HCT116 (cell line): ENCODE measurements around the gene PTPRO. TPM values are rescaled to one million over a fixed set of nuclear protein-coding genes. Genes with fewer than 3 reads are reported as not detected.

ENCODE experiments used
- ATAC-seq: fragments of 200-7000 bp; cut with Tn5 transposase; 2 replicates; pipeline ENCODE4 v1.9.1; 2020; ENCODE audit warnings: mild to moderate bottlenecking, moderate library complexity
- BruUV-seq: library from RNA; stranded (reverse); fragments of 400-500 nt; replicated peaks from 2 replicates; lab custom pipeline; 2021; lab: Mats Ljungman, UMichigan
- CTCF ChIA-PET: fragments of 300-600 bp; sonication (Branson Sonifier 250); formaldehyde crosslinking; loops from one replicate; lab custom pipeline; 2021; ENCODE audit warnings: antibody characterized with exemption; lab: Charles Lee
- POLR2A ChIA-PET: fragments of 300-600, 350-600 bp; sonication (Branson Sonifier 250); formaldehyde crosslinking; loops from one replicate; lab custom pipeline; 2021; ENCODE audit warnings: antibody characterized with exemption; lab: Charles Lee
- RAD21 ChIA-PET, 2 experiments: fragments of 300-600 bp; sonication (Branson Sonifier 250); formaldehyde crosslinking; loops; one replicate each; lab custom pipeline; 2023; ENCODE audit warnings: low total read pairs in 2 of 2; ENCODE audit not compliant: uncharacterized antibody in 2 of 2, unreplicated experiment in 2 of 2, low non-redundant PET in 1 of 2; lab: Charles Lee
- DNase-seq: peaks from one replicate; pipeline ENCODE4 v3.0.0-alpha.2; 2010; ENCODE audit warnings: low read depth, low spot score
- H2AFZ ChIP-seq: fragments of 200-600 bp; shearing (Covaris generic), sonication (generic); 2 replicates; pipeline ENCODE4 v1.6.1; 2017; ENCODE audit warnings: low read depth, mixed run types, mixed read lengths, antibody characterized with exemption, low read length; ENCODE audit not compliant: poor library complexity, severe bottlenecking
- H3K27ac ChIP-seq: 2 replicates; pipeline ENCODE4 v1.5.1; 2012; ENCODE audit warnings: low read depth, low read length
- H3K27me3 ChIP-seq: fragments of 200-600 bp; sonication (generic); 2 replicates; pipeline ENCODE4 v1.6.1; 2016; ENCODE audit warnings: mixed run types, low read length, mixed read lengths; ENCODE audit not compliant: insufficient read depth
- H3K36me3 ChIP-seq, 2 experiments: fragments of 200-500 bp in 1 of 2; fragments of 200-600 bp in 1 of 2; sonication (Bioruptor generic) in 1 of 2; sonication (generic) in 1 of 2; 2 replicates each; pipeline versions ENCODE4 v1.5.1 to v1.6.1; 2014 to 2016; ENCODE audit warnings: low read length in 2 of 2, inconsistent platforms in 1 of 2, mixed read lengths in 1 of 2, mixed run types in 1 of 2; ENCODE audit not compliant: insufficient read depth in 2 of 2, control insufficient read depth in 1 of 2
- H3K4me1 ChIP-seq, 2 experiments: fragments of 200-600 bp in 1 of 2; sonication (generic) in 1 of 2; 2 replicates each; pipeline versions ENCODE4 v1.5.1 to v1.6.1; 2012 to 2017; ENCODE audit warnings: low read length in 2 of 2, inconsistent platforms in 1 of 2, mild to moderate bottlenecking in 1 of 2, mixed read lengths in 1 of 2, mixed run types in 1 of 2, moderate library complexity in 1 of 2; ENCODE audit not compliant: insufficient read depth in 2 of 2, control insufficient read depth in 1 of 2
- H3K4me2 ChIP-seq: fragments of 200-600 bp; sonication (generic); 2 replicates; pipeline ENCODE4 v1.6.1; 2017; ENCODE audit warnings: mixed run types, low read length, mixed read lengths
- H3K4me3 ChIP-seq, 2 experiments: fragments of 200-600 bp in 1 of 2; sonication (generic) in 1 of 2; replicated peaks in 1 of 2; 2 replicates each; pipeline ENCODE4 v1.5.1; 2011 to 2016; ENCODE audit warnings: low read length in 2 of 2, control low read depth in 1 of 2, low read depth in 1 of 2, mild to moderate bottlenecking in 1 of 2, mixed read lengths in 1 of 2, mixed run types in 1 of 2
- H3K79me2 ChIP-seq: fragments of 200-600 bp; sonication (generic); 2 replicates; pipeline ENCODE4 v1.6.1; 2017; ENCODE audit warnings: mild to moderate bottlenecking, mixed run types, low read length, moderate library complexity, mixed read lengths; ENCODE audit not compliant: insufficient read depth
- H3K9ac ChIP-seq: fragments of 200-600 bp; sonication (generic); 2 replicates; pipeline ENCODE4 v1.6.1; 2016; ENCODE audit warnings: low read length, mixed read lengths
- H3K9me2 ChIP-seq: fragments of 200-600 bp; sonication (generic), shearing (Covaris generic); 2 replicates; pipeline ENCODE4 v1.6.1; 2017; ENCODE audit warnings: mixed run types, mild to moderate bottlenecking, moderate library complexity; ENCODE audit not compliant: insufficient read depth
- H3K9me3 ChIP-seq, 2 experiments: fragments of 200-500 bp in 1 of 2; fragments of 200-600 bp in 1 of 2; sonication (Bioruptor generic) in 1 of 2; sonication (generic) in 1 of 2; 2 replicates each; pipeline ENCODE4 v1.6.1; 2014 to 2017; ENCODE audit warnings: low read length in 2 of 2, mixed read lengths in 2 of 2, inconsistent platforms in 1 of 2, low read depth in 1 of 2, mild to moderate bottlenecking in 1 of 2, mixed run types in 1 of 2, moderate library complexity in 1 of 2; ENCODE audit not compliant: control insufficient read depth in 1 of 2, insufficient read depth in 1 of 2
- H4K20me1 ChIP-seq: fragments of 200-600 bp; sonication (generic), shearing (Covaris generic); 2 replicates; pipeline ENCODE4 v1.6.1; 2017; ENCODE audit warnings: mixed run types, mild to moderate bottlenecking, moderate library complexity; ENCODE audit not compliant: insufficient read depth
- EZH2 ChIP-seq: fragments of 200-600 bp; sonication (generic); IDR thresholded peaks from 2 replicates; pipeline ENCODE4 v1.6.1; 2017; ENCODE audit warnings: antibody characterized with exemption, mixed run types
- EZH2phosphoT487 ChIP-seq: fragments of 200-600 bp; IDR thresholded peaks from 2 replicates; pipeline ENCODE4 v1.6.1; 2018; ENCODE audit warnings: antibody characterized with exemption, borderline replicate concordance
- SP1 ChIP-seq: IDR thresholded peaks from 2 replicates; pipeline ENCODE4 v1.6.1; 2012; ENCODE audit warnings: low read depth
- ZFX ChIP-seq: fragments of 450-650 bp; IDR thresholded peaks from 2 replicates; pipeline ENCODE4 v1.6.1; 2017
- intact Hi-C: fragments of 100-400 bp; cut with micrococcal nuclease; formaldehyde crosslinking; loops from 2 replicates; pipeline ENCODE4 v1.10.0; 2022
- total RNA-seq: library from RNA; stranded (reverse); gene quantifications from one replicate; pipeline ENCODE4 v1.2.1, GENCODE V29; 2021; ENCODE audit not compliant: unreplicated experiment
- TF ChIP-seq, protein P1 (sequence below), 3 experiments: fragments of 200-600 bp in 1 of 3; sonication (generic) in 1 of 3; IDR thresholded peaks in 2 of 3; conservative IDR thresholded peaks in 1 of 3; 2 replicates each; pipeline ENCODE4 v1.5.1; 2012 to 2017; ENCODE audit warnings: low read depth in 2 of 3, low read length in 2 of 3, antibody characterized with exemption in 1 of 3, borderline replicate concordance in 1 of 3, control low read depth in 1 of 3, mild to moderate bottlenecking in 1 of 3, mixed read lengths in 1 of 3, mixed run types in 1 of 3, moderate library complexity in 1 of 3; ENCODE audit not compliant: insufficient read depth in 1 of 3
- TF ChIP-seq, protein P2 (sequence below): IDR thresholded peaks from 2 replicates; pipeline ENCODE4 v1.6.1; 2011; ENCODE audit warnings: mild to moderate bottlenecking, low read length, moderate library complexity; ENCODE audit not compliant: insufficient replicate concordance; ENCODE audit errors: extremely low read depth
- TF ChIP-seq, protein P3 (sequence below): IDR thresholded peaks from 2 replicates; pipeline ENCODE4 v1.6.1; 2012

The PTPRO gene
- total RNA-seq, 1 experiment from 2014 or later, result not detected

DNA sequence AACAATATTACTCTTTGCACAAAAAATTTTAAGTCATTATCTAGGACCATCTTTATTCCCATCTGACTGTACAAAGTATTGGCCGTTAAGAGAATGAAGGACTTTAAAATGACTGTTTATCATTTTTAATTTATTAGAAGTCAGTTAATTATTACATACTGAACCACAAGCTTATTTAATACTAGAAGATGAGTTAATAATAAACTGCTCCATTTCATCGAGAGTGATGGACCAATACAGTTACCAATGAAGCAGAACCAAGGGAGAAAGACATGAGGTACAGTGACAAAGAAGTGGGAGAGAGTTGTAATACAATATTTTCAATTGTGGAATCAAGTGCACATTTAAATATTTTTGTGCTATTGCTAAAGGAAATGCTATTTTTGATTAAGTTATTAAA lies 83.3 kb downstream of the PTPRO start:
- TF ChIP-seq, protein P1, sequence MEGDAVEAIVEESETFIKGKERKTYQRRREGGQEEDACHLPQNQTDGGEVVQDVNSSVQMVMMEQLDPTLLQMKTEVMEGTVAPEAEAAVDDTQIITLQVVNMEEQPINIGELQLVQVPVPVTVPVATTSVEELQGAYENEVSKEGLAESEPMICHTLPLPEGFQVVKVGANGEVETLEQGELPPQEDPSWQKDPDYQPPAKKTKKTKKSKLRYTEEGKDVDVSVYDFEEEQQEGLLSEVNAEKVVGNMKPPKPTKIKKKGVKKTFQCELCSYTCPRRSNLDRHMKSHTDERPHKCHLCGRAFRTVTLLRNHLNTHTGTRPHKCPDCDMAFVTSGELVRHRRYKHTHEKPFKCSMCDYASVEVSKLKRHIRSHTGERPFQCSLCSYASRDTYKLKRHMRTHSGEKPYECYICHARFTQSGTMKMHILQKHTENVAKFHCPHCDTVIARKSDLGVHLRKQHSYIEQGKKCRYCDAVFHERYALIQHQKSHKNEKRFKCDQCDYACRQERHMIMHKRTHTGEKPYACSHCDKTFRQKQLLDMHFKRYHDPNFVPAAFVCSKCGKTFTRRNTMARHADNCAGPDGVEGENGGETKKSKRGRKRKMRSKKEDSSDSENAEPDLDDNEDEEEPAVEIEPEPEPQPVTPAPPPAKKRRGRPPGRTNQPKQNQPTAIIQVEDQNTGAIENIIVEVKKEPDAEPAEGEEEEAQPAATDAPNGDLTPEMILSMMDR (IDR thresholded peaks at IDR 0.05 in 2 of 3, conservative IDR thresholded peaks at IDR 0.05 in 1 of 3; ENCODE audit: borderline replicate concordance in 1 of 3, insufficient read depth in 1 of 3, low read depth in 2 of 3, low read length in 2 of 3), result no peak
- TF ChIP-seq EZH2phosphoT487, result no peak
- TF ChIP-seq, protein P2, sequence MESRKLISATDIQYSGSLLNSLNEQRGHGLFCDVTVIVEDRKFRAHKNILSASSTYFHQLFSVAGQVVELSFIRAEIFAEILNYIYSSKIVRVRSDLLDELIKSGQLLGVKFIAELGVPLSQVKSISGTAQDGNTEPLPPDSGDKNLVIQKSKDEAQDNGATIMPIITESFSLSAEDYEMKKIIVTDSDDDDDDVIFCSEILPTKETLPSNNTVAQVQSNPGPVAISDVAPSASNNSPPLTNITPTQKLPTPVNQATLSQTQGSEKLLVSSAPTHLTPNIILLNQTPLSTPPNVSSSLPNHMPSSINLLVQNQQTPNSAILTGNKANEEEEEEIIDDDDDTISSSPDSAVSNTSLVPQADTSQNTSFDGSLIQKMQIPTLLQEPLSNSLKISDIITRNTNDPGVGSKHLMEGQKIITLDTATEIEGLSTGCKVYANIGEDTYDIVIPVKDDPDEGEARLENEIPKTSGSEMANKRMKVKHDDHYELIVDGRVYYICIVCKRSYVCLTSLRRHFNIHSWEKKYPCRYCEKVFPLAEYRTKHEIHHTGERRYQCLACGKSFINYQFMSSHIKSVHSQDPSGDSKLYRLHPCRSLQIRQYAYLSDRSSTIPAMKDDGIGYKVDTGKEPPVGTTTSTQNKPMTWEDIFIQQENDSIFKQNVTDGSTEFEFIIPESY, result no peak
- no peak for TF ChIP-seq EZH2
- no peak for TF ChIP-seq SP1
- TF ChIP-seq, protein P3, sequence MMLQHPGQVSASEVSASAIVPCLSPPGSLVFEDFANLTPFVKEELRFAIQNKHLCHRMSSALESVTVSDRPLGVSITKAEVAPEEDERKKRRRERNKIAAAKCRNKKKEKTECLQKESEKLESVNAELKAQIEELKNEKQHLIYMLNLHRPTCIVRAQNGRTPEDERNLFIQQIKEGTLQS, result no peak
- no peak for TF ChIP-seq ZFX
- RAD21 ChIA-PET, result no interaction called here
- ATAC-seq, result no peak
- Histone ChIP-seq H3K4me1 (no peaks in the 10 kb centered on the region), H3K9ac (no peak overlapping the region), H3K4me2 (no peak overlapping the region), H4K20me1 (no peaks in the 10 kb centered on the region), H3K9me2 (no peaks in the 10 kb centered on the region), H3K27me3 (peaks cover 24% of the 10 kb centered on the region; the same call in 1 of the 2 replicates), H3K36me3 (no peaks in the 10 kb centered on the region), H3K4me3 (no peak overlapping the region), H2AFZ (no peak overlapping the region), H3K79me2 (no peaks in the 10 kb centered on the region), H3K9me3 (no peaks in the 10 kb centered on the region), H3K27ac (no peak overlapping the region)
- DNase-seq, result no peak
- intact Hi-C loops, result no loop called here
- CTCF ChIA-PET, result no interaction called here
- no TSS peak for BruUV-seq
- POLR2A ChIA-PET, result no interaction called here
